OCI-LY7 (cell line): ENCODE results near the gene GABPB2.

ENCODE experiments used
- CTCF ChIP-seq: fragments of 200-600 bp; sonication (generic); conservative IDR thresholded peaks from 2 replicates; pipeline ENCODE4 v1.5.1; 2014; ENCODE audit warnings: mild to moderate bottlenecking, antibody characterized with exemption, low read length, moderate library complexity, mixed read lengths
- EZH2phosphoT487 ChIP-seq: fragments of 200-600 bp; sonication (generic); IDR thresholded peaks from 2 replicates; pipeline ENCODE4 v1.6.1; 2018; ENCODE audit warnings: low read depth, borderline replicate concordance, mild to moderate bottlenecking, mixed run types, antibody characterized with exemption, low read length, moderate library complexity, mixed read lengths

- TF ChIP-seq CTCF (no peak), EZH2phosphoT487 (no peak)
Measured at GRCh38 chr1:151124763-151125403, 54.3 kb downstream of the GABPB2 start.
